Left ventricle myocardium inferior (tissue), 1 donor: Measurements from ENCODE around the gene ACSS2. TPM values are rescaled to one million over a fixed set of nuclear protein-coding genes. Genes with fewer than 3 reads are reported as not detected.

Experiments used
- DNase-seq: peaks from one replicate; pipeline ENCODE4 v3.0.0-alpha.2; 2020
- H3K27ac ChIP-seq: fragments of 200-600 bp; replicated peaks from 2 replicates; pipeline ENCODE4 v1.8.0; 2021
- H3K27me3 ChIP-seq: fragments of 200-600 bp; 2 replicates; pipeline ENCODE4 v1.8.0; 2021; ENCODE audit warnings: low read depth
- H3K36me3 ChIP-seq: fragments of 200-600 bp; 2 replicates; pipeline ENCODE4 v1.8.0; 2021
- H3K4me1 ChIP-seq: fragments of 200-600 bp; 2 replicates; pipeline ENCODE4 v1.8.0; 2021
- H3K4me3 ChIP-seq: fragments of 200-600 bp; 2 replicates; pipeline ENCODE4 v1.8.0; 2021; ENCODE audit warnings: mild to moderate bottlenecking, moderate library complexity
- H3K9me3 ChIP-seq: fragments of 200-600 bp; replicated peaks from 2 replicates; pipeline ENCODE4 v1.8.0; 2021
- CTCF ChIP-seq: fragments of 200-600 bp; IDR thresholded peaks from 2 replicates; pipeline ENCODE4 v1.8.0; 2021; ENCODE audit warnings: antibody characterized with exemption, mild to moderate bottlenecking, borderline replicate concordance
- intact Hi-C: fragments of 100-400 bp; cut with micrococcal nuclease; formaldehyde crosslinking; loops from one replicate; pipeline ENCODE4 v1.11.0; 2022
- total RNA-seq: library from RNA; stranded (reverse); fragmentation: NEBNext Ultra II Directional; extraction: Animal tissue kit (Norgen Biotek cat#: 25700); gene quantifications from one replicate; pipeline ENCODE4 v1.2.1, GENCODE V29; 2021
- donor health status: DM: no; HTN: yes; CAD: no; lungs with severe emphysema.

ACSS2 gene
- total RNA-seq, 1 donor from 2014 or later, result 101 TPM

- Histone ChIP-seq H3K9me3 (no peaks in the 10 kb centered on the region), H3K27ac (peak overlapping the region; percentile 31), H3K4me3 (no peak overlapping the region), H3K27me3 (no peaks in the 10 kb centered on the region), H3K36me3 (peaks cover 86% of the 10 kb centered on the region), H3K4me1 (peaks cover 49% of the 10 kb centered on the region)
- no peak for DNase-seq
- intact Hi-C loops, result no loop called here
- TF ChIP-seq CTCF, result no peak
Measured at GRCh38 chr20:34925981-34926380, 49.6 kb downstream of the ACSS2 start.

- Histone ChIP-seq H3K27ac (no peak overlapping the region), H3K4me3 (no peak overlapping the region), H3K27me3 (no peaks in the 10 kb centered on the region), H3K9me3 (no peaks in the 10 kb centered on the region), H3K4me1 (peaks cover 45% of the 10 kb centered on the region), H3K36me3 (peaks cover 80% of the 10 kb centered on the region)
- intact Hi-C loops, result no loop called here
- TF ChIP-seq CTCF, result no peak
- DNase-seq, result no peak
Measured at GRCh38 chr20:34926581-34926980, 50.2 kb downstream of the ACSS2 start.

GRCh38 chr20:34927736-34928135 is 51.3 kb downstream of the ACSS2 start:
- Histone ChIP-seq H3K36me3 (peaks cover 74% of the 10 kb centered on the region), H3K4me1 (peaks cover 39% of the 10 kb centered on the region), H3K4me3 (no peak overlapping the region), H3K9me3 (no peaks in the 10 kb centered on the region), H3K27me3 (no peaks in the 10 kb centered on the region), H3K27ac (no peak overlapping the region)
- no peak for TF ChIP-seq CTCF
- intact Hi-C loops, result no loop called here
- no peak for DNase-seq

- intact Hi-C loops, result no loop called here
- Histone ChIP-seq H3K4me3 (no peak overlapping the region), H3K9me3 (no peaks in the 10 kb centered on the region), H3K4me1 (peaks cover 33% of the 10 kb centered on the region), H3K27me3 (no peaks in the 10 kb centered on the region), H3K36me3 (peaks cover 72% of the 10 kb centered on the region), H3K27ac (no peak overlapping the region)
- TF ChIP-seq CTCF, result no peak
- no peak for DNase-seq
Measured at GRCh38 chr20:34928411-34928810, 52.0 kb downstream of the ACSS2 start.

GRCh38 chr20:34931771-34932170 is 55.4 kb downstream of the ACSS2 start:
- DNase-seq, result no peak
- Histone ChIP-seq H3K36me3 (peaks cover 41% of the 10 kb centered on the region), H3K4me1 (peaks cover 8% of the 10 kb centered on the region), H3K27me3 (no peaks in the 10 kb centered on the region), H3K4me3 (no peak overlapping the region), H3K9me3 (no peaks in the 10 kb centered on the region), H3K27ac (no peak overlapping the region)
- intact Hi-C loops, result no loop called here
- no peak for TF ChIP-seq CTCF
